Measurements from ENCODE around the gene RHEB. TPM values are rescaled to one million over a fixed set of nuclear protein-coding genes. Genes with fewer than 3 reads are reported as not detected.
A peak's percentile ranks its signal among the peaks of the same experiment; 100 is the strongest.

The RHEB gene
- total RNA-seq, 1 experiment from 2014 or later: 114 TPM

- no peak overlapping the region for H3K9ac ChIP-seq (ENCODE audit: extremely low read depth, insufficient read length, low read length)
- H2BK120ac ChIP-seq (ENCODE audit: low read depth, low read length, poor library complexity, severe bottlenecking): no peak overlapping the region
- H2AFZ ChIP-seq (ENCODE audit: low read length): no peak overlapping the region
- H3K79me2 ChIP-seq (ENCODE audit: insufficient read depth, low read length): no peaks in the 10 kb centered on the region
- H2BK5ac ChIP-seq (ENCODE audit: insufficient read length, low read length): no peak overlapping the region
- H3K23ac ChIP-seq (ENCODE audit: insufficient read length, low read depth, low read length): no peak overlapping the region
- peaks cover 9 to 15% of the 10 kb centered on the region in 2 experiments for H3K4me1 Mint-ChIP-seq
- H3K18ac ChIP-seq (ENCODE audit: insufficient read length, low read depth, low read length): no peak overlapping the region
- H3K36me3 Mint-ChIP-seq (ENCODE audit: insufficient read depth in 1 of 3, low read depth in 3 of 3): peaks cover 0 to 5% (median 0%) of the 10 kb centered on the region in 3 experiments; a peak in 2 of 7 replicates
- H2BK12ac ChIP-seq (ENCODE audit: insufficient read length, low read depth, low read length): no peak overlapping the region
- no peaks in the 10 kb centered on the region for H3K23me2 ChIP-seq (ENCODE audit: insufficient read length, low read depth, low read length, poor library complexity, severe bottlenecking)
- H3K27ac ChIP-seq (ENCODE audit: insufficient read length, low read depth, low read length): no peak overlapping the region
- H4K5ac ChIP-seq (ENCODE audit: insufficient read length, low read depth, low read length): no peak overlapping the region
- TF ChIP-seq CTCF (conservative IDR thresholded peaks at IDR 0.05): no peak
- no peaks in the 10 kb centered on the region for H3K27me3 ChIP-seq (ENCODE audit: insufficient read depth, low read length)
- 0 out of 2 replicates have a peak overlapping the region, but pooled peaks have one; percentile 34 for H3K14ac ChIP-seq (ENCODE audit: insufficient read depth, low read length)
- H3K4me1 ChIP-seq (ENCODE audit: insufficient read depth, low read length): 0 out of 2 replicates have a peak, but pooled peaks cover 2% of the 10 kb centered on the region
- H3K79me1 ChIP-seq (ENCODE audit: insufficient read depth, low read depth, low read length, poor library complexity, severe bottlenecking): no peaks in the 10 kb centered on the region
- no peaks in the 10 kb centered on the region for H4K20me1 ChIP-seq (ENCODE audit: control insufficient read depth, insufficient read depth, insufficient read length)
- H3K4me2 ChIP-seq (ENCODE audit: insufficient read depth, insufficient read length, low read length): no peak overlapping the region
- H3K4me3 Mint-ChIP-seq: no peak overlapping the region
- no peak overlapping the region for H2BK15ac ChIP-seq (ENCODE audit: low read depth, low read length)
- no peak overlapping the region for H4K8ac ChIP-seq (replicated peaks; ENCODE audit: insufficient read length, low read depth, low read length)
- H2AK5ac ChIP-seq (ENCODE audit: insufficient read length, low read length): no peak overlapping the region
- H3K27me3 Mint-ChIP-seq (ENCODE audit: low read depth): no peaks in the 10 kb centered on the region
- no peak overlapping the region for H3K56ac ChIP-seq (ENCODE audit: insufficient read length, low read depth, low read length)
- H3K4ac ChIP-seq (ENCODE audit: low read depth, low read length): no peak overlapping the region
- H2BK20ac ChIP-seq (ENCODE audit: low read depth, low read length, poor library complexity, severe bottlenecking): no peak overlapping the region
- no peak overlapping the region for H3T11ph ChIP-seq (ENCODE audit: low read length)
- H3K9me3 ChIP-seq (ENCODE audit: control insufficient read depth, low read depth, low read length): no peaks in the 10 kb centered on the region
- no peak for DNase-seq
- peak overlapping the region in 1 of 3 experiments; percentile 8; a peak in 1 of 7 replicates for H3K27ac Mint-ChIP-seq
- H4K91ac ChIP-seq (ENCODE audit: insufficient read length, low read depth, low read length): no peak overlapping the region
- no peaks in the 10 kb centered on the region for H3K9me3 Mint-ChIP-seq
- no CpG with 5 or more reads among the region's 8 CpGs for WGBS (ENCODE audit: extremely low coverage, insufficient read length, low lambda C conversion rate)
Measured at GRCh38 chr7:151566897-151567320, 47.2 kb upstream of the RHEB start.

Measured in H9 (cell line).